Stimulated activated CD4-positive, alpha-beta T cell treated with anti-CD3 and anti-CD28 coated beads, Interleukin-12 subunit alpha, Interleukin-12 subunit beta, amount 100 ng/mL, for 24 hours (primary cell): Measurements from ENCODE around the gene MAT1A.
"Not testable (repeated sequence)": the region's sequence is repeated elsewhere in the genome, so short reads cannot be mapped to it uniquely, and the experiment has no call there.

ENCODE experiments used
- DNase-seq, 2 experiments: peaks; one replicate each; pipeline ENCODE4 v3.0.0-alpha.2; 2020; ENCODE audit warnings: low read depth in 2 of 2

The MAT1A gene

GRCh38 chr10:80264081-80265056, 25.1 kb downstream of the MAT1A start:
- DNase-seq = no peak

GRCh38 chr10:80261316-80262030, 28.0 kb downstream of the MAT1A start:
- DNase-seq = no peak

- DNase-seq = peak in 1 of 2 experiments; percentile 21
These were observed 28.9 kb downstream of the MAT1A start for GRCh38 chr10:80260295-80261243.

GRCh38 chr10:80259405-80259871, 30.0 kb downstream of the MAT1A start:
- DNase-seq = no peak

- not testable (repeated sequence) for DNase-seq
These were observed 32.7 kb downstream of the MAT1A start for GRCh38 chr10:80256798-80257197.

GRCh38 chr10:80254726-80255125, 34.7 kb downstream of the MAT1A start:
- DNase-seq = not testable (repeated sequence)

GRCh38 chr10:80253963-80254271, 35.5 kb downstream of the MAT1A start:
- not testable (repeated sequence) for DNase-seq

GRCh38 chr10:80253266-80253962, 36.0 kb downstream of the MAT1A start:
- no peak for DNase-seq

GRCh38 chr10:80252296-80252887, 37.1 kb downstream of the MAT1A start:
- no peak for DNase-seq

GRCh38 chr10:80251703-80252280, 37.7 kb downstream of the MAT1A start:
- not testable (repeated sequence) for DNase-seq

- DNase-seq = not testable (repeated sequence)
These were observed 39.1 kb downstream of the MAT1A start for GRCh38 chr10:80250399-80250798.

- not testable (repeated sequence) for DNase-seq
These were observed 39.6 kb downstream of the MAT1A start for GRCh38 chr10:80249906-80250305.

GRCh38 chr10:80247611-80248010, 41.8 kb downstream of the MAT1A start:
- DNase-seq = not testable (repeated sequence)

GRCh38 chr10:80244371-80244770, 45.1 kb downstream of the MAT1A start:
- not testable (repeated sequence) for DNase-seq

GRCh38 chr10:80242341-80242740, 47.1 kb downstream of the MAT1A start:
- DNase-seq = not testable (repeated sequence)

GRCh38 chr10:80236457-80236856, 53.0 kb downstream of the MAT1A start:
- not testable (repeated sequence) for DNase-seq

- not testable (repeated sequence) for DNase-seq
These were observed 54.9 kb downstream of the MAT1A start for GRCh38 chr10:80234331-80235235.

- not testable (repeated sequence) for DNase-seq
These were observed 55.6 kb downstream of the MAT1A start for GRCh38 chr10:80233871-80234270.

GRCh38 chr10:80226723-80227122, 62.7 kb downstream of the MAT1A start:
- not testable (repeated sequence) for DNase-seq
